Chondrocyte (in vitro differentiated cells): ENCODE data around the gene HRK. TPM values are rescaled to one million over a fixed set of nuclear protein-coding genes. Genes with fewer than 3 reads are reported as not detected.

Experiments used
- DNase-seq: peaks from one replicate; pipeline ENCODE4 v3.0.0; 2021; ENCODE audit warnings: mixed read lengths, low spot score
- H3K27ac Mint-ChIP-seq: one replicate; pipeline ENCODE4 v1.8.0; 2021; ENCODE audit warnings: mild to moderate bottlenecking, moderate library complexity, mixed read lengths; ENCODE audit not compliant: unreplicated experiment
- H3K27me3 Mint-ChIP-seq: 2 replicates; pipeline ENCODE4 v1.8.0; 2021; ENCODE audit warnings: low read depth, mixed read lengths
- H3K36me3 Mint-ChIP-seq: 2 replicates; pipeline ENCODE4 v1.8.0; 2021; ENCODE audit warnings: low read depth, mixed read lengths
- H3K4me1 Mint-ChIP-seq: 2 replicates; pipeline ENCODE4 v1.8.0; 2021; ENCODE audit warnings: low read depth, mild to moderate bottlenecking, mixed read lengths
- H3K4me3 Mint-ChIP-seq: one replicate; pipeline ENCODE4 v1.8.0; 2021; ENCODE audit warnings: mild to moderate bottlenecking, moderate library complexity, mixed read lengths; ENCODE audit not compliant: unreplicated experiment
- H3K9me3 Mint-ChIP-seq: 2 replicates; pipeline ENCODE4 v1.8.0; 2021; ENCODE audit warnings: low read depth, mixed read lengths
- CTCF ChIP-seq: fragments of 200-600 bp; sonication (generic); IDR thresholded peaks from 2 replicates; pipeline ENCODE4 v1.5.0; 2021; ENCODE audit warnings: antibody characterized with exemption, mild to moderate bottlenecking, moderate library complexity
- total RNA-seq: library from RNA; stranded (reverse); gene quantifications from 3 replicates; pipeline ENCODE4 v1.2.1, GENCODE V29; 2021

The HRK gene
- total RNA-seq, 1 donor from 2014 or later: 0.80 TPM

- peak overlapping the region; percentile 87 for H3K27ac Mint-ChIP-seq
- no peak for TF ChIP-seq CTCF
- peaks cover 1% of the 10 kb centered on the region for H3K27me3 Mint-ChIP-seq
- no peaks in the 10 kb centered on the region for H3K9me3 Mint-ChIP-seq
- no peak for DNase-seq
- peaks cover 3% of the 10 kb centered on the region for H3K36me3 Mint-ChIP-seq
- H3K4me3 Mint-ChIP-seq: peak overlapping the region; percentile 85
- peaks cover 32% of the 10 kb centered on the region for H3K4me1 Mint-ChIP-seq
Observed at GRCh38 chr12:116910280-116910644, 29.0 kb upstream of the HRK start.

- no peak for DNase-seq
- Mint-ChIP-seq H3K4me3 (no peak overlapping the region), H3K36me3 (no peaks in the 10 kb centered on the region), H3K4me1 (peaks cover 3% of the 10 kb centered on the region), H3K9me3 (no peaks in the 10 kb centered on the region), H3K27me3 (peaks cover 11% of the 10 kb centered on the region), H3K27ac (no peak overlapping the region)
- no peak for TF ChIP-seq CTCF
Observed at GRCh38 chr12:116906285-116906684, 25.0 kb upstream of the HRK start.

- Mint-ChIP-seq H3K27ac (no peak overlapping the region), H3K27me3 (peaks cover 25% of the 10 kb centered on the region), H3K36me3 (no peaks in the 10 kb centered on the region), H3K4me3 (no peak overlapping the region), H3K9me3 (no peaks in the 10 kb centered on the region), H3K4me1 (no peaks in the 10 kb centered on the region)
- TF ChIP-seq CTCF: no peak
- no peak for DNase-seq
Observed at GRCh38 chr12:116903818-116904217, 22.6 kb upstream of the HRK start.

- no peaks in the 10 kb centered on the region for H3K36me3 Mint-ChIP-seq
- H3K4me1 Mint-ChIP-seq: no peaks in the 10 kb centered on the region
- no peak overlapping the region for H3K27ac Mint-ChIP-seq
- no peak for TF ChIP-seq CTCF
- no peaks in the 10 kb centered on the region for H3K9me3 Mint-ChIP-seq
- no peak overlapping the region for H3K4me3 Mint-ChIP-seq
- DNase-seq: no peak
- peaks cover 33% of the 10 kb centered on the region for H3K27me3 Mint-ChIP-seq
Observed at GRCh38 chr12:116901612-116902011, 20.4 kb upstream of the HRK start.

GRCh38 chr12:116898669-116899068 is 17.4 kb upstream of the HRK start:
- Mint-ChIP-seq H3K4me1 (no peaks in the 10 kb centered on the region), H3K9me3 (no peaks in the 10 kb centered on the region), H3K27me3 (peaks cover 37% of the 10 kb centered on the region), H3K27ac (no peak overlapping the region), H3K36me3 (no peaks in the 10 kb centered on the region), H3K4me3 (no peak overlapping the region)
- no peak for TF ChIP-seq CTCF
- no peak for DNase-seq
